ENCODE results near the gene CEACAM5. TPM values are rescaled to one million over a fixed set of nuclear protein-coding genes. Genes with fewer than 3 reads are reported as not detected.
"Not testable (repeated sequence)": the region's sequence is repeated elsewhere in the genome, so short reads cannot be mapped to it uniquely, and the experiment has no call there.

CEACAM5 gene
- total RNA-seq, 2 experiments from 2014 or later = not detected

GRCh38 chr19:41744850-41745249 is 36.4 kb downstream of the CEACAM5 start:
- no peaks in the 10 kb centered on the region for H3K9me3 Mint-ChIP-seq
- DNase-seq (peak; percentile 14), ATAC-seq (no peak)
- no peak overlapping the region for H3K4me3 Mint-ChIP-seq
- intact Hi-C loops (cut with micrococcal nuclease) = loop anchor here (10.0 kb wide), 1 partner anchor 100 kb away; no protein-coding TSS in a partner anchor
- no peaks in the 10 kb centered on the region for H3K36me3 Mint-ChIP-seq (ENCODE audit: low read depth)
- ChIA-PET POLR2A (no interaction called here), CTCF (interaction anchor here (1.1 to 4.2 kb wide), 8 partner anchors 13 to 103 kb away, joined by 3 to 50 read pairs (median 4); no protein-coding TSS in a partner anchor)
- H3K27ac Mint-ChIP-seq = no peak overlapping the region
- TF ChIP-seq, protein P1, sequence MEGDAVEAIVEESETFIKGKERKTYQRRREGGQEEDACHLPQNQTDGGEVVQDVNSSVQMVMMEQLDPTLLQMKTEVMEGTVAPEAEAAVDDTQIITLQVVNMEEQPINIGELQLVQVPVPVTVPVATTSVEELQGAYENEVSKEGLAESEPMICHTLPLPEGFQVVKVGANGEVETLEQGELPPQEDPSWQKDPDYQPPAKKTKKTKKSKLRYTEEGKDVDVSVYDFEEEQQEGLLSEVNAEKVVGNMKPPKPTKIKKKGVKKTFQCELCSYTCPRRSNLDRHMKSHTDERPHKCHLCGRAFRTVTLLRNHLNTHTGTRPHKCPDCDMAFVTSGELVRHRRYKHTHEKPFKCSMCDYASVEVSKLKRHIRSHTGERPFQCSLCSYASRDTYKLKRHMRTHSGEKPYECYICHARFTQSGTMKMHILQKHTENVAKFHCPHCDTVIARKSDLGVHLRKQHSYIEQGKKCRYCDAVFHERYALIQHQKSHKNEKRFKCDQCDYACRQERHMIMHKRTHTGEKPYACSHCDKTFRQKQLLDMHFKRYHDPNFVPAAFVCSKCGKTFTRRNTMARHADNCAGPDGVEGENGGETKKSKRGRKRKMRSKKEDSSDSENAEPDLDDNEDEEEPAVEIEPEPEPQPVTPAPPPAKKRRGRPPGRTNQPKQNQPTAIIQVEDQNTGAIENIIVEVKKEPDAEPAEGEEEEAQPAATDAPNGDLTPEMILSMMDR (IDR thresholded peaks at IDR 0.05) = no peak
- H3K27me3 Mint-ChIP-seq = peaks cover 45% of the 10 kb centered on the region
- peaks cover 30% of the 10 kb centered on the region for H3K4me1 Mint-ChIP-seq (ENCODE audit: low read depth)

GRCh38 chr19:41745756-41746155 is 37.3 kb downstream of the CEACAM5 start:
- ATAC-seq = no peak
- ChIA-PET POLR2A (no interaction called here), CTCF (interaction anchor here (1.0 to 4.2 kb wide), 12 partner anchors 8 to 104 kb away, joined by 3 to 50 read pairs (median 6); no protein-coding TSS in a partner anchor)
- Mint-ChIP-seq H3K4me3 (no peak overlapping the region), H3K9me3 (no peaks in the 10 kb centered on the region), H3K4me1 (ENCODE audit: low read depth) (peaks cover 21% of the 10 kb centered on the region), H3K36me3 (ENCODE audit: low read depth) (no peaks in the 10 kb centered on the region), H3K27me3 (peaks cover 46% of the 10 kb centered on the region), H3K27ac (no peak overlapping the region)
- TF ChIP-seq, protein P1 (IDR thresholded peaks at IDR 0.05) = no peak
- no peak for DNase-seq
- intact Hi-C loops (cut with micrococcal nuclease) = loop anchor here (2.0 to 10.0 kb wide), 2 partner anchors 39 to 101 kb away; no protein-coding TSS in a partner anchor

- Mint-ChIP-seq H3K36me3 (ENCODE audit: low read depth) (no peaks in the 10 kb centered on the region), H3K4me3 (no peak overlapping the region), H3K27me3 (peaks cover 51% of the 10 kb centered on the region), H3K27ac (no peak overlapping the region), H3K4me1 (ENCODE audit: low read depth) (peaks cover 11% of the 10 kb centered on the region), H3K9me3 (no peaks in the 10 kb centered on the region)
- ChIA-PET CTCF (interaction anchor here (0.6 to 4.2 kb wide), 16 partner anchors 9 to 105 kb away, joined by 3 to 50 read pairs (median 4); no protein-coding TSS in a partner anchor), POLR2A (no interaction called here)
- ATAC-seq (peak; percentile 85), DNase-seq (peak; percentile 74)
- intact Hi-C loops (cut with micrococcal nuclease) = loop anchor here (2.0 to 10.0 kb wide), 2 partner anchors 40 to 102 kb away; no protein-coding TSS in a partner anchor
- TF ChIP-seq, protein P1 (IDR thresholded peaks at IDR 0.05) = peak; percentile 74
Observed at GRCh38 chr19:41746593-41747227, 38.3 kb downstream of the CEACAM5 start.

GRCh38 chr19:41748012-41748411 is 39.6 kb downstream of the CEACAM5 start:
- DNase-seq (no peak), ATAC-seq (no peak)
- ChIA-PET POLR2A (interaction anchor here (0.6 kb wide), 1 partner anchor 62 kb away, joined by 3 read pairs; no protein-coding TSS in a partner anchor), CTCF (interaction anchor here (1.2 to 4.2 kb wide), 4 partner anchors 17 to 106 kb away, joined by 3 to 50 read pairs (median 4); no protein-coding TSS in a partner anchor)
- TF ChIP-seq, protein P1 (IDR thresholded peaks at IDR 0.05) = no peak
- Mint-ChIP-seq H3K27me3 (peaks cover 50% of the 10 kb centered on the region), H3K36me3 (ENCODE audit: low read depth) (no peaks in the 10 kb centered on the region), H3K9me3 (no peaks in the 10 kb centered on the region), H3K27ac (no peak overlapping the region), H3K4me1 (ENCODE audit: low read depth) (peaks cover 11% of the 10 kb centered on the region), H3K4me3 (no peak overlapping the region)
- intact Hi-C loops (cut with micrococcal nuclease) = loop anchor here (10.0 kb wide), 1 partner anchor 103 kb away; no protein-coding TSS in a partner anchor

GRCh38 chr19:41750248-41751134 is 42.1 kb downstream of the CEACAM5 start:
- DNase-seq; H3K27ac Mint-ChIP-seq; H3K4me3 Mint-ChIP-seq; POLR2A ChIA-PET; H3K9me3 Mint-ChIP-seq; intact Hi-C loops (cut with micrococcal nuclease); H3K36me3 Mint-ChIP-seq (ENCODE audit: low read depth); ATAC-seq: not testable (repeated sequence)
- Mint-ChIP-seq H3K4me1 (ENCODE audit: low read depth) (peaks cover 10% of the 10 kb centered on the region), H3K27me3 (peaks cover 41% of the 10 kb centered on the region)
- CTCF ChIA-PET = interaction anchor here (1.8 to 7.7 kb wide), 5 partner anchors 9 to 108 kb away, joined by 7 to 177 read pairs (median 46); partner anchors contain the start of gene CEACAM3
